ENCODE results near the gene NXF1.
"Not testable (repeated sequence)": the region's sequence is repeated elsewhere in the genome, so short reads cannot be mapped to it uniquely, and the experiment has no call there.

The NXF1 gene

DNA sequence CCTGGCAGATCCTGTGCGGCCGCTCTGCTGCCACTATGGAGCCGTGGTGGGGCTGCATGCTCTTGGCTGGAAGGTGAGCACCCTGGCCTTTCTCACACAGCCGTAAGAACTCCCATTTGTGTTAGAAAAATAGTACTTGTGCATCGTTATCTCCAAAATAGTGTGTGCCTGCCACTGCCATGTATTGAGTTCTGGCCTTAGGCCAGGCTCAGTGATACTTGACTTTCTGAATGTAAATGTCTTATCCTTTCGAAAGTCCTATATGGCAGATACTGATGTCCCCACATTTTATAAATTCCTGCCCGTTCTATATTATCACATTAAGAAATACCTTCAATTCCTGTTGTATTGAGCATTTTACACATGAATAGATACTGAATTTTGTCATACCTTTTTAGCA is 22.5 kb downstream of the NXF1 start:
- DNase-seq: no peak

DNA sequence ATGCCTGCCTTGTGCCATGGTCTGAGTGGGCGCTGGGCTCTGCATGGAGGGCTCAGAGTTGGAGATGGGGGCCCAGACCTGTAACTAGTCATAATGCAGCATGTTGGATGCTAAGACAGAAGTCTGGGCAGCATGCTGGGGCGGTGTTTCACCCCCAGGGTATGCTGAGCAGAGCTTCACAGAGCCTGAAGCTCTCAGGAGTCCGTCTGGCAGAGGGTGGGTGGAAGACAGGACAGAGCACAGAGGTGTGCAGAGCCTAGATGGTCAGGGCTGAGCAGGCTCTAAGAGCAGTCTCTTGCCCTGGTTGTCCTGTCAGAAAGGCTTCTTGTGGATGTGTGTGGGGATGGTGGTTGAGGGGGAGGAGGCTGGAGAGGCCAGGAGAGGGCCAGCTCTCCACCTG is 26.8 kb downstream of the NXF1 start:
- no peak for DNase-seq

DNA sequence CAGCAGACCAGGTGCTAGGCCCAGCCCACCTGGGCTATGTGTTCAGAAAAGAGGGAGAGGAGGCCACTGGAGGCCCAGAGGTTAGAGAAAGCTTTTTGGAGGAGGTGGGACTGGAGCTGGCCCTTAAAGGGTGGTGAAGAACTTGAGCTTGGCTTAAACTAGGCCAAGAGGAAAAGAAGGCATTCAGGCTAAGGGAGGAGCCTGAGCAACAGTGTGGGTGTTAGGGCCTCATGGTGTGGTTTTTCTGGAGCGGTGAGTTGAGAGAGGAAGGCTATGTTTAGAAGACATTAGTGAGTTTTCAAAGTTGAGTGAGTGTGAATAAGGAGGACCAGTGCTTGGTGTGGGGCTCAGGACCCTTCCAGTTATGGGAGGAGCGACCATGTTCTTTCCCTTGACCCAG is 27.9 kb downstream of the NXF1 start:
- DNase-seq: no peak

DNA sequence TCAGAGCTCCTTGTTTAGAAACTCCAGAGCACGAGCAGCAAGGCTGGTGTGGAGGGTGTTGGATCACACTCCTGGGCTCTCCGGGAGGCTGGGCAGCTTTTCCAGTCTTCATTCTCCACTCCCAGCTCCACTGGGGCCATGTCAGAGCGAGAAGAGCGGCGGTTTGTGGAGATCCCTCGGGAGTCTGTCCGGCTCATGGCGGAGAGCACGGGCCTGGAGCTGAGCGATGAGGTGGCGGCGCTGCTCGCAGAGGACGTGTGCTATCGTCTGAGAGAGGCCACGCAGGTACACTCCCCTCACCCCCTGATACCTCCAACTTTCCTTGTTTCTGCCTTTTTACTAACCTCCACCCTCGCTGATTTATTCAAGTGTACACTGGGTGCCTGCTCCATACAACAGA is 29.6 kb downstream of the NXF1 start:
- no peak for DNase-seq

DNA sequence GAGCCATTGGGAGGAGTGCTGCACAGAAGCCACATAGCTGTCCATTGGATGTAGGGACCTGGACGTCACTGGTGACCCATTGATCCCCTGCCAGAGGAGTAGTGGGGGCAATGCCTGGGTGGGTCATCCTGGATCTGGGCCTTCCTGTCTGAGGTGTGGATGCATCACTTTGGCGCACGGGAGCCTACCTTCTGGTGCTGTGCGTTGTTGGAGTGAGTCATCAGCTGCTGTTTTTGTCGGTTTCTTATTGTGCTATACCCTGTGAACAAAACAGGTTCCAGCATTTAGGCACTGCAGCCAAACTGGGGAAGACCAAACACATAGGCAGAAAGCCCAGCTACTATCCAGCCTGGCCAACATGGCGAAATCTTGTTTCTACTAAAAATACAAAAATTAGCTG is 30.8 kb downstream of the NXF1 start:
- no peak for DNase-seq

DNA sequence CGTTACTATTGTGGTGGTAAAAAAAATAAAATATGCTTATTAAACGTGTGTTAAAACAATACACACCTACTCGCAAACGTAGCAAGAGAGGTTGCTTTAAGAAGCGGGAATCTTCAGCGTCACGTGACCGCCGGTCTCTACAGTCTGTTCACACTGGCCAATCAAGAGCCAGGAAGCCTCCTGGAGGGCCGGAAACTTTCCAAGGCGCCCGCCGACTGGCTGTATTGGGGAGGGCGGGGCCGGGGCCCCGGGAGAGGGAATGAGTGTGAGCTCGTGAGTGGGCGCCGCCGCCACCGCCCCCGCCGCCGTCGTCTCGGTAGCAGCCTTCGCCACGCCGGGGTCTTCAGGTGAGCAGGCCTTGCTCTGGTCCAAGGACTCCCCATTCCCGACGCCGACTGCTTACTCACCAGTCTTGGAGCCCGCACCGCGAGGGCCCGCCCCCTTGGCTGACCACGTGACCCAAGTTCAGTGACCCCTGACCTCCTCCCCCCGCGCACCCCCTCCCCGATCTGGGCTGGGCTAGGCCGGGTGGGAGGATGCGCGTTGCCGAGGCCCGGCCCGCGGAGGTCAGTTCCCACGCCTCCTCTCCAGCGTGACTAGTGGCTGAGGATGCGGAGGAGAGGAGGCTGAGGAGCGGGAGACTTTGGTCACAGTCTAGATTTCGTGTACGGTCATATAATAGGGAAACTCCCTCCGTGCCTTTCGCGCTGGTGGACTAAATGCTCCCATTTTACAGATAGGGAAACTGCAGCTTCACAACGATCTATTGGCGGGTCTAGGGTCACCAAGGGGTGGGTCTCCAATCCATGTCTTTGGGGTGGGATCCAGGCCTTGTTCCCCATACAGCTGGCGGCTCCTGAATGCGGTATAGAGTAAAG is 33.9 kb downstream of the NXF1 start, which contains the start of gene TAF6L:
TSS of gene TAF6L (plus strand) at position 253 of the 878 bp plus-strand sequence. CDS start 4,388 bp downstream, outside the sequence.
- peak; percentile 98 for DNase-seq

DNA sequence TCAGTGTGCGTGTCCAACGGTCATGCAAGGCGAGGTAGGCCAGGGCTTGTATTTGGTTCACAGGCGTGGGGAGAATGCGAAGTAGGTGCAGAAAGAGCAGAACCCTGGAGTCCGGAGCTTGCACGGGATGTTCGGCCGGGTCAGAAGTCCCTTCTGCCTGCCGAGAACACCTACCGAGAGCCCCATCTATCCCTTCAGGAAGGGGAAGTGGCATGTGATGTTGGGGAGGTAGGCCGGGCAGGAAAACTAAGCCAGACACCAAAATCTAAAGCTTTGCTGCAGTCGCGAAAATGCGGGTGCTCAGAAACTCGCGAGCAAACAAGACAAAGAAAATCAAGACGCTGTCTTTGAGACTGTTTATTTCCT is 34.5 kb downstream of the NXF1 start:
- peak; percentile 53 for DNase-seq

DNA sequence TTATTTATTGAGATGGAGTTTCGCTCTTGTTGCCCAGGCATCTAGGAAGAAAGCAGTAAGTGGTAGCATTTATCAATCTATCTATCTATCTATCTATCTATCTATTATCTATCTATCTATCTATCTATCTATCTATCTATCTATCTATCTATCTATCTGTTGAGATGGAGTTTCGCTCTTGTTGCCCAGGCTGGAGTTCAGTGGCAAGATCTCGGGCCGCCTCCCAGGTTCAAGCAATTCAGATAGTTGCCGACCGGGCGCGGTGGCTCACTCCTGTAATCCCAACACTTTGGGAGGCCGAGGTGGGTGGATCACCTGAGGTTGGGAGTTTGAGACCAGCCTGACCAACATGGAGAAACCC is 44.4 kb downstream of the NXF1 start:
- DNase-seq: not testable (repeated sequence)

DNA sequence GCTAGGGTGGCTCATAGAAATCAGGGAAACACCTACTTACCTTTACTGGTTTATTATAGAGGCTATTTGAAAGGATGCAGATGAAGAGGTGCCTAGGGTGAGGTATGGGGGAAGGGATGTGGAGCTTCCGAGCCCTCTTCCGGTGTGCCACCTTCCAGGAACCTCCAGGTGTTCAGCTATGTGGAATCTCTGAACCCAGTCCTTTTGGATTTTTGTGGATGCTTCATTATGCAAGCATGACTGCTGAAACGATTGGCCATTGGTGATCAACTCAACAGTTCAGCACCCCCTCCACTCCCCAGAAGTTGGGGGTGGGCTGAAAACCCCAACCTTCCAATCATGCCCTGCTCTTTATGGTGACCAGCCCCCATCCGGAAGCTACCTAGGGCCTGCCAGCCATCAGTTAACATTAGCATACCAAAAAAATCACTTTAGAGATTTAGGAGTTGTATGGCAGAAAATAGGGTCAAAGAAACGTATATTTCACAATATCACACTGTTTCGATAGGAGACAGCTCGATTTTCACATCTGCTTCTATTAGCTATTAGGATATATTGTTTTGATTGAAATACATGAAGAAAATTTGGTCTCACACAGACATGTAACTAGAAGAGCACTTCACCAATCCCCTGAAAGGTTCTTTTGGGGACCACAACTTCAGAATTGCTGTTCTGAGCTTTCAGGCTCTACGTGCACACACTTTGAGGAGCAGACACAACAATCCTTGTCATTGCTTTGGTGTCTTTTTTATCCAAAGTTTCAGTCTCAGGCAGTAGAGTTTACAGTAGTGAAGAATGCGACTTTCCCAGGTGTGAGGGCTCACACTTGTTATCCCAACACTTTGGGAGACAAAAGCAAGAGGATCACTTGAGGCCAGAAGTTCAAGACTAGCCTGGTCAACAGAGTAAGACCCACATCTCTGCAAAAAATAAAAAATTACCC is 47.1 kb downstream of the NXF1 start:
- DNase-seq: no peak

DNA sequence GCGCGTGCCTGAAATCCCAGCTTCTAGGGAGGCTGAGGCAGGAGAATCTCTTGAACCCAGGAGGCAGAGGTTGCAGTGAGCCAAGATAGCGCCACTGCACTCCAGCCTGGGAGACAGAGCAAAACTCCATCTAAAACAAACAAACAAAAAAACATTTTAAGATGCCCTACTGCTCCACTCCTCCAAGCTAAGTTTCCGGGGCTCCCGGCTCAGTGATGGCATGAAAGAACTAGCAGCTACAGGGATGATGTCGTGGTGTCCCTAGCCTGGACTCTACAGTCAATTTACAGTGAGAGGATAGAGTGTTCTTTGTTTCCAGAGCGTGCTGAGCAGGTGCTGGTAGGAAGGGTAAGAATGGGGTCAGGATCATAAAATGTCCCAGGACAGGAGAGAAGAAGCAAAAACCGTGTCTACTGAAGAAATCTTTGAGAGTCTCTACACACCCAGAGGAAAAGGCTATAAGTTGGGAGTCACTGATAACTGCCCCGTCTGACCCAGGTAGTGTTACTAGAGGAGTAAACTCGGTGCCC is 50.1 kb downstream of the NXF1 start:
- no peak for DNase-seq

DNA sequence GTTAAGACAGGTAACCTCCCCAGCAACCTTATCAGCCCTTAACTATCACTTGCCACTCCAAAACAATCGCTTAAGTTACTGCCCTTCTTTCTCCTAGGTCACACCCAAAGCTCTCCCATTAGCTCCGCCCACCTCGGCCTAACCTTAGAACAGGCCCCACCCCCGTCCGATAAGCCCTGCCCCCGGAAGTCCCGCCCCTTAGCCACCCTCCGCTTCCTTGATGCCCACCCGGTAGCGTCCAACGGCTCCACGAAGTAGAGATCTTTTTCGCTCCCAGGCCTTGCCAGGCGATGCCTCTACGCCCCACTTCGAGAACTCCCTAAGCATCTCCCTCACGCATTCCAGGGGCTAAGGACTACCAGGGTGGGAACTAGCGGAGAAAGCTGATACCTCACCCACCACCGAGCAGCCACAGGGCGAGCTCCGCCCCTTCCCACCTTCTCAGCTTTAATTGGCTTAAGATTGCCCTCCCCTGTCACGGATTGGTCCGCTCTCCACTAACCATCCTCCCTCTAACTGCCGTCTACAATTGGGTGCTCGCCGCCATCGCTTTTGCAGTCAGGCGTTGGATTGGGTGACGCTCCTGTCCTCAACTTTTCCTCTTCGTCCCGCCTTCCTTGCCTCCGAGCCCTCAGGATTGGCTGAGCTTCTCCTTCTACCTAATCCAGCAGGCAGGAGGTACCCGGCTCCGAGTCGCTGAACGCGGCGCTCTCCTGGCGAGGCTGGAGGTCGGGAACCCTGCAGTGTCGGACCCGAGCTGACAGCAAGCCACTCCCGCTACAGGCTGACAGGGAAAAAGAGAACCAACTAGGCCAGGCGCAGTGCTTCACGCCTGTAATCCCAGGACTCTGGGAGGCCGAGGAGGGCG is 51.3 kb downstream of the NXF1 start, which contains the start of gene ZBTB3:
TSS of gene ZBTB3 (minus strand) at position 425 of the 868 bp plus-strand sequence. CDS start 496 bp downstream, outside the sequence.
- DNase-seq: peak; percentile 99

DNA sequence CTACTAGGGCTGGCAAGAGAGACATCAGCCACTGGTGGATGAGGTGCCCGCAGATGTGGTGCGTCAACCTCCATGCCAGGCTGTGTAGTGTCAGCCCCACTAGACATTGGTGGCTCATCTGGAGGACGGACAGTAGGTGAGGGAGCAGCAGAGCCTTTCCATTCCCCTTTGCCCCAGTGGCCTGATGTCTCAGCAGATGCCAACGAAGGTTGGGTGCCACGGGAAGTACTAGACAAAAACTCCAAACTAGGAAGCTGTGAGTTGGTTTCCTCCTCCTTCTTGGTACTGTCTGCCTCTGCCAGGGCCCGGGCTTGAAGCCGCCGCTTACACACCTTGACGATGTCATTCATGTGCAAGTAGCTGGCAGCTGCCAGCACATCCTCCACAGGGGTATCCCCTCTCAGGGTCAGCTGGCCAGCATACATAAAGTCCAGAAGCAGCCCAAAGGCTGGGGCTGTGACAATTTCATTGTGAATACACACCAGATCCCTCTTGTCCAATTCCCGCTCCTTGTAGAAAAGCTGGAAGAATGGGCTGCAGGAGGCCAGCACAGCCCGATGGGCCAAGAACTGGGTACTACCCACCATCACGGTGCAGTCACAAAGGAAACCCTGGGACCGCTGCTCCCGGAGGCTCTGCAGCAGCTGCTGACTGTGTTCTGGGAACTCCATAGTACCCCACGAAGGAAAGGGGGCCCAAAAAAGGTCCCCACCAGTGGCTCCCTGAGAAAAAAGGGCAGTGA is 52.1 kb downstream of the NXF1 start:
- DNase-seq: no peak

DNA sequence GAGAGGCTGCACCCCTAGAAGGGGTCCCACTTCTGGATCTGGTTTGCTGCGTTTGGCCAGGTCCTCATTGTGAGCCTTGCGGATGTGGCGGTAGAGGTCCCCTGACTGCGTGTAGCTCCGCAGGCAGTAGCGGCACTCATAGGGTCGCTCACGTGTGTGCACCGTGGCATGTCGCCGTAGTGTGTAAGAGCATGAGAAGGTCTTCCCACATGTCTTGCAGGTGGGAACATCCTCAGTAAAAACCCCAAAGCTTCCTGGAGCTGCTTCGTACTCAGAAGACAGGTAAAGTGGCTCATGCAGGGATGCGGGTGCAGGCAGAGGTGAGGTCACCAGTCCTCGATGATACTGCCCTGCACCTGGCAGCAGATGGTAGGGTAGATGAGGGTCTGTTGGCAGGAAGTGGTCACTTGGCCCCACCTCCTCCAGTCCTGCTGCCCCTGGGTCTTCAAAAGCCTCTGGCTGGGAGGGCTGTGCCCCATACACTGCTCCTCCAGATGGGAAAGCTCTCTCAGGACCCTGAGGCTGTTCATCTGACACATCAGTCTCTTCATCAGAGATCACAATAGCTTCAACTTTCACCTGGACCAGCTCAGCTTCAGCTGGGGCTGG is 53.0 kb downstream of the NXF1 start:
- DNase-seq: no peak

DNA sequence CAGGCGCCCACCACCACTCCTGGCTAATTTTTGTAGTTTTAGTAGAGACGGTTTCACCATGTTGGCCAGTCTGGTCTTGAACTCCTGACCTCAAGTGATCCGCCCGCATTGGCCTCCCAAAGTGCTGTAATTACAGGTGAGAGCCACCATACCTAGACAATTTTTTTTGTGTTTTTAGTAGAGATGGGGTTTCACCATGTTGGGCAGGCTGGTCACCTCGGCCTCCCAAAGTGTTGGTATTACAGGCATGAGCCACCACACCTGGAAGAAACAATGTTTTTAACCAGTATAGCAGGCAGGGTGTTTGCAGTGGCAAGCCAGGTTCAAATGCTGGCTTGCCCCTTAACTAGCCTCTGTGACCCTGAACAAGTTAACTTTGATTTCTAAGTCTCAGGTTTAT is 55.3 kb downstream of the NXF1 start:
- not testable (repeated sequence) for DNase-seq

DNA sequence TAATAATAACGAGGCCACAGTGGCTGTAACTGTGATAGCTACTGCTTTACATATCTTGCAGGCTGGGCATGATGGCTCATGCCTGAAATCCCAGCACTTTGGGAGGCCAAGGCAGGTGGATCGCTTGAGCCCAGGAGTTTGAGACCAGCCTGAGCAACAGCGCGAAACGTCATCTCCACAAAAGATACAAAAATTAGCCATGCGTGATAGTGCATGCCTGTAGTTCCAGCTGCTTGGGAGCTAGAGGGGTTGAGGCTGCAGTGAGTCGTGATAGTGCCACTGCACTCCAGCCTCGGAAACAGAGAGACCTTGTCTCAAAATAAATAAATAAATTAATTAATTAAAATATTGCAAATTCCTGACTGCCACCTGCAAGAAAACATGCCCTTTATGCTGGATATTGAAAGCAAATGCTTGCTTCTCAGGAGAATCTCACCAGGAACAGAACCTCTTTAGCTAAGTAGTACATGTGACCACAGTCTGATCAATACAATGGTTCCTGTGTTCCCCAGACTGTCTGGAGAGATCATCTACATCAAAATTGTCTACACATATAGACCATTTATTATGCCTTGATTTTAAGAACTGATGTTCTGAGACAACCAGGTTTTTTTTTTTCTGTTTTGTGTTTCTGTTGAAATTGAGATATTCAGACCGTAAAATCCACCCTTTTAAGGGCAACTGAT is 57.6 kb downstream of the NXF1 start:
- no peak for DNase-seq

All from NCI-H774 (cell line).